NCI-H345 (cell line): Measurements from ENCODE around the gene SGMS1.

Source experiments
- DNase-seq: peaks from one replicate; lab custom pipeline; 2025; lab: John Stamatoyannopoulos, UW

Gene SGMS1

GRCh38 chr10:50334273-50334672 is 289.5 kb downstream of the SGMS1 start:
- DNase-seq = no peak

GRCh38 chr10:50333872-50334271 is 289.9 kb downstream of the SGMS1 start:
- DNase-seq = no peak

- DNase-seq = no peak
Observed at GRCh38 chr10:50332108-50332842, 291.5 kb downstream of the SGMS1 start.

- DNase-seq = no peak
Observed at GRCh38 chr10:50331486-50331885, 292.3 kb downstream of the SGMS1 start.

GRCh38 chr10:50326757-50327701 is 296.7 kb downstream of the SGMS1 start:
- no peak for DNase-seq

- no peak for DNase-seq
Observed at GRCh38 chr10:50326172-50326555, 297.6 kb downstream of the SGMS1 start.

- no peak for DNase-seq
Observed at GRCh38 chr10:50325449-50326171, 298.1 kb downstream of the SGMS1 start.

GRCh38 chr10:50324680-50325393 is 298.9 kb downstream of the SGMS1 start:
- no peak for DNase-seq

- no peak for DNase-seq
Observed at GRCh38 chr10:50324046-50324445, 299.7 kb downstream of the SGMS1 start.

GRCh38 chr10:50322077-50322476 is 301.7 kb downstream of the SGMS1 start:
- no peak for DNase-seq

GRCh38 chr10:50318129-50318528 is 305.6 kb downstream of the SGMS1 start:
- DNase-seq = no peak

- no peak for DNase-seq
Observed at GRCh38 chr10:50316695-50317648, 306.8 kb downstream of the SGMS1 start.

- DNase-seq = no peak
Observed at GRCh38 chr10:50316174-50316573, 307.6 kb downstream of the SGMS1 start.

GRCh38 chr10:50315424-50315823 is 308.3 kb downstream of the SGMS1 start:
- no peak for DNase-seq

GRCh38 chr10:50314169-50315071 is 309.3 kb downstream of the SGMS1 start:
- DNase-seq = no peak

GRCh38 chr10:50312464-50313437 is 311.0 kb downstream of the SGMS1 start:
- DNase-seq = no peak

GRCh38 chr10:50310560-50311174 is 313.1 kb downstream of the SGMS1 start:
- DNase-seq = no peak

GRCh38 chr10:50309342-50309741 is 314.4 kb downstream of the SGMS1 start:
- DNase-seq = no peak
